Peyer's patch (tissue), 4 donors: ENCODE results near the gene BAG5. TPM values are rescaled to one million over a fixed set of nuclear protein-coding genes. Genes with fewer than 3 reads are reported as not detected.

Experiments used
- DNase-seq, 3 donors: peaks; one replicate each; pipeline ENCODE4 v3.0.0-alpha.2; 2017 to 2019
- H3K27ac ChIP-seq, 4 donors: fragments of 200-600 bp; sonication (generic); one replicate each; pipeline ENCODE4 v1.5.1; 2016 to 2019
- H3K27me3 ChIP-seq, 2 donors: fragments of 200-600 bp; sonication (generic); one replicate each; pipeline ENCODE4 v1.5.1; 2019
- H3K36me3 ChIP-seq, 3 donors: fragments of 200-600 bp; sonication (generic); one replicate each; pipeline ENCODE4 v1.5.1; 2016 to 2019
- H3K4me1 ChIP-seq, 4 donors: fragments of 200-600 bp; sonication (generic); one replicate each; pipeline ENCODE4 v1.5.1; 2016 to 2019
- H3K4me3 ChIP-seq, 4 donors: fragments of 200-600 bp; sonication (generic); 1 replicate in 3 of 4; 2 replicates in 1 of 4; pipeline ENCODE4 v1.5.1; 2016 to 2019; ENCODE audit warnings: mild to moderate bottlenecking in 1 of 4
- H3K9me3 ChIP-seq, 4 donors: fragments of 200-600 bp; sonication (generic); one replicate each; pipeline ENCODE4 v1.5.1; 2016 to 2019; ENCODE audit warnings: mild to moderate bottlenecking in 1 of 4
- POLR2A ChIP-seq, 2 donors: fragments of 450-650 bp; IDR thresholded peaks; one replicate each; pipeline ENCODE4 v1.5.1; 2017; ENCODE audit warnings: antibody characterized with exemption in 2 of 2, mild to moderate bottlenecking in 2 of 2, moderate library complexity in 2 of 2
- small RNA-seq, 2 donors: library from RNA; depleted of rRNA; stranded (forward); fragments of <200 nt; gene quantifications; one replicate each; pipeline ENCODE3, GENCODE V24; 2016
- total RNA-seq, 4 donors: library from RNA; depleted of rRNA; stranded (reverse); fragments of >200 nt; gene quantifications; one replicate each; pipeline ENCODE4 v1.1.0, GENCODE V29; 2016
- TF ChIP-seq, protein P1 (sequence below), 6 experiments: fragments of 450-650 bp in 4 of 6; fragments of 200-600 bp in 2 of 6; sonication (generic) in 1 of 6; IDR thresholded peaks; one replicate each; pipeline ENCODE4 v1.5.1; 2017 to 2019; ENCODE audit warnings: antibody characterized with exemption in 6 of 6, mild to moderate bottlenecking in 3 of 6, moderate library complexity in 1 of 6

BAG5 gene
- total RNA-seq, 4 donors from 2014 or later: 18.0 to 38.0 (median 19.5) TPM

DNA sequence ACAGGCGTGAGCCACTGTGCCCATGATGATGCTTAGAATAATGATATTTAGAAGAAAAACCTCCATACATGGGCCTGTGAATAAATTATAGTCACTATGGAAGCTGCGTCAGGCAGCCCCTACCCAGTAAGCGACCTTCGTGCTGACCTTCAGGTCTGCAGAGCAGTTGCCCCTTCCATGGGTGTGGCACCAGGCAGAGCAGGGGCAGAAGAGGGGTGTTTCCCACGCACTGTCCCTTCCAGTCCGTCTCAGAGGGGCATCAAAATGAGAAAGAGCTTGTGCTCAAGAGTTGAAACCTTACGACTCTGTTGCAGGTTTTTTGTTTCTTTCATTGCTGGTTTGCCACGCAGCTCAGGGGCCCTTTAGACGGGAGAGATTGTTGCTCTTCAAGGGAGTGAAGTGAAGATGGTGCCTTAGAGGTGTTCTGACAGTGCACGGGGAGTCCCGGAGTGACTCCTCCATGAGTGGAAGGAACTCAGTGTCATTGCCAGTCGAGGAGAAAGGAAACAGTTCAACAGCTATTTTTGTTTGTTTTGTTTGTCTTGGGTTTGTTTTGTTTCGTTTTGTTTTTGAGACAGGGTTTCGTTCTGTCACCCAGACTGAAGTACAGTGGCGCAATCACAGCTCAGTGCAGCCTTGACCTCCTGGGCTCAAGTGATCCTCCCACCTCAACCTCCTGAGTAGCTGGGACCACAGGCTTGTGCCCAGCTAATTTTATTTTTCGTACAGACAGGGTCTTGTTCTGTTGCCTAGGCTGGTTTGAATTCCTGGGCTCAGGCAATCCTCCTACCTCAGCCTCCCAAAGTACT lies 53.7 kb downstream of the BAG5 start:
- no peak overlapping the region for H3K27ac ChIP-seq
- no peak overlapping the region for H3K4me3 ChIP-seq
- no peaks in the 10 kb centered on the region for H3K27me3 ChIP-seq
- H3K9me3 ChIP-seq: no peaks in the 10 kb centered on the region
- H3K4me1 ChIP-seq: peaks cover 0 to 4% (median 0%) of the 10 kb centered on the region in 4 donors
- TF ChIP-seq POLR2A (IDR thresholded peaks at IDR 0.05): no peak
- TF ChIP-seq, protein P1, sequence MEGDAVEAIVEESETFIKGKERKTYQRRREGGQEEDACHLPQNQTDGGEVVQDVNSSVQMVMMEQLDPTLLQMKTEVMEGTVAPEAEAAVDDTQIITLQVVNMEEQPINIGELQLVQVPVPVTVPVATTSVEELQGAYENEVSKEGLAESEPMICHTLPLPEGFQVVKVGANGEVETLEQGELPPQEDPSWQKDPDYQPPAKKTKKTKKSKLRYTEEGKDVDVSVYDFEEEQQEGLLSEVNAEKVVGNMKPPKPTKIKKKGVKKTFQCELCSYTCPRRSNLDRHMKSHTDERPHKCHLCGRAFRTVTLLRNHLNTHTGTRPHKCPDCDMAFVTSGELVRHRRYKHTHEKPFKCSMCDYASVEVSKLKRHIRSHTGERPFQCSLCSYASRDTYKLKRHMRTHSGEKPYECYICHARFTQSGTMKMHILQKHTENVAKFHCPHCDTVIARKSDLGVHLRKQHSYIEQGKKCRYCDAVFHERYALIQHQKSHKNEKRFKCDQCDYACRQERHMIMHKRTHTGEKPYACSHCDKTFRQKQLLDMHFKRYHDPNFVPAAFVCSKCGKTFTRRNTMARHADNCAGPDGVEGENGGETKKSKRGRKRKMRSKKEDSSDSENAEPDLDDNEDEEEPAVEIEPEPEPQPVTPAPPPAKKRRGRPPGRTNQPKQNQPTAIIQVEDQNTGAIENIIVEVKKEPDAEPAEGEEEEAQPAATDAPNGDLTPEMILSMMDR (IDR thresholded peaks at IDR 0.05): no peak
- peak in 1 of 3 donors; percentile 22 for DNase-seq
- H3K36me3 ChIP-seq: peaks cover 0 to 38% (median 0%) of the 10 kb centered on the region in 3 donors

DNA sequence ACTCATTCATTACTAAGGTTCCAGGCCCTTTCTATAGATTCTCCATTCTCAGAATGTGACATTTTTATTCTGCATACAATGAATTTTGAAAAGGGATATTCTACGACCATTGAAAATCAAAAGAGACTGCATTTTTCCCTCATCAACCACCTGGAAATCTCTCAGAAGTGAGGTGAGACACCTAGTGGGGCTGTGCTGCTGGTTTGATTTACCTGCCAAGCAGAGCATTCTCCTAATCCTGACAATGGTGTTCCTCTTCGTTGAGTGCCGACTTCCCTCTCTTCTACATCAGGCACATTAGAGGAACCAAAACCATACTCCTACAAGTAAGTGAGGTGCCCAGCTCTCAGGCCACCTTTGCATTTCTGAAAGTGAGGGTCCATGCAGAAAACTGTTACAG lies 54.7 kb downstream of the BAG5 start:
- DNase-seq: peak in 1 of 3 donors; percentile 26
- no peak for TF ChIP-seq POLR2A (IDR thresholded peaks at IDR 0.05)
- TF ChIP-seq, protein P1 (IDR thresholded peaks at IDR 0.05): no peak
- peaks cover 0 to 48% (median 0%) of the 10 kb centered on the region in 3 donors for H3K36me3 ChIP-seq
- no peak overlapping the region for H3K27ac ChIP-seq
- no peak overlapping the region for H3K4me3 ChIP-seq
- H3K9me3 ChIP-seq: no peaks in the 10 kb centered on the region
- H3K4me1 ChIP-seq: peaks cover 0 to 3% (median 0%) of the 10 kb centered on the region in 4 donors
- H3K27me3 ChIP-seq: no peaks in the 10 kb centered on the region

Small RNAs within 50 kb of the gene (small RNA-seq; reads per million reads assigned to genes)
- gene RNU4-68P (0 to 0.06 reads per million in 2 donors), gene RNU7-160P (0 reads per million in 2 donors)

Other genes with a start within 250 kb of the BAG5 start
- 100 to 1,000 TPM; 176 to 226 (median 217) TPM for gene EIF5, start 228.4 kb downstream of the BAG5 start, total RNA-seq
- gene MARK3, start 177.2 kb downstream of the BAG5 start, total RNA-seq: 100 to 1,000 TPM in 2 of 4 donors, 10 to 100 TPM in 2; 76.0 to 196 (median 99.5) TPM
- gene CKB, start 39.8 kb downstream of the BAG5 start, total RNA-seq: 100 to 1,000 TPM in 1 of 4 donors, 10 to 100 TPM in 3; 40.1 to 101 (median 68.4) TPM
- 10 to 100 TPM in 1 of 4 donors, 1 to 10 TPM in 3; 6.1 to 13.9 (median 8.7) TPM for gene TRMT61A, start 33.5 kb downstream of the BAG5 start, total RNA-seq
- gene COA8, start 303 bp upstream of the BAG5 start, total RNA-seq: 10 to 100 TPM; 13.6 to 20.8 (median 17.9) TPM
- 100 to 1,000 TPM; 125 to 361 (median 270) TPM for gene KLC1, start 66.6 kb upstream of the BAG5 start, total RNA-seq
- gene XRCC3, start 152.8 kb upstream of the BAG5 start, total RNA-seq: 10 to 100 TPM; 11.6 to 42.9 (median 16.2) TPM
- 10 to 100 TPM; 40.3 to 81.2 (median 59.0) TPM for gene ZFYVE21, start 153.2 kb upstream of the BAG5 start, total RNA-seq